Large intestine (tissue), 3 donors: ENCODE results near the gene ZNF550. TPM values are rescaled to one million over a fixed set of nuclear protein-coding genes. Genes with fewer than 3 reads are reported as not detected.

Source experiments
- DNase-seq, 2 donors: peaks; one replicate each; pipeline versions ENCODE4 v3.0.0 to v3.0.0-alpha.2; 2013
- H3K27ac ChIP-seq: one replicate; pipeline ENCODE4 v1.5.1; 2013; ENCODE audit warnings: low read length
- H3K27me3 ChIP-seq: 2 replicates; pipeline ENCODE4 v1.6.1; 2013; ENCODE audit warnings: low read length; ENCODE audit not compliant: control insufficient read depth, insufficient read depth
- H3K36me3 ChIP-seq: 2 replicates; pipeline ENCODE4 v1.6.1; 2013; ENCODE audit warnings: low read length; ENCODE audit not compliant: control insufficient read depth, insufficient read depth
- H3K4me1 ChIP-seq: one replicate; pipeline ENCODE4 v1.6.1; 2013; ENCODE audit warnings: low read length; ENCODE audit not compliant: control insufficient read depth, insufficient read depth
- H3K4me3 ChIP-seq: one replicate; pipeline ENCODE4 v1.5.1; 2013; ENCODE audit warnings: low read length
- H3K9me3 ChIP-seq: one replicate; pipeline ENCODE4 v1.6.1; 2013; ENCODE audit warnings: mild to moderate bottlenecking, low read depth, low read length, moderate library complexity; ENCODE audit not compliant: control insufficient read depth
- WGBS: methylation state at CpG from one replicate; pipeline ENCODE4 v1.1.5; 2013; ENCODE audit warnings: low lambda C conversion rate; ENCODE audit not compliant: insufficient coverage; 5-methylcytosine and 5-hydroxymethylcytosine counted together
- polyA plus RNA-seq: library from polyadenylated mRNA; unstranded; fragments of 120-200 nt; gene quantifications from one replicate; pipeline ENCODE4 v1.2.1, GENCODE V29; 2013

ZNF550 gene
- polyA plus RNA-seq, 1 donor, result 16.2 TPM

DNA sequence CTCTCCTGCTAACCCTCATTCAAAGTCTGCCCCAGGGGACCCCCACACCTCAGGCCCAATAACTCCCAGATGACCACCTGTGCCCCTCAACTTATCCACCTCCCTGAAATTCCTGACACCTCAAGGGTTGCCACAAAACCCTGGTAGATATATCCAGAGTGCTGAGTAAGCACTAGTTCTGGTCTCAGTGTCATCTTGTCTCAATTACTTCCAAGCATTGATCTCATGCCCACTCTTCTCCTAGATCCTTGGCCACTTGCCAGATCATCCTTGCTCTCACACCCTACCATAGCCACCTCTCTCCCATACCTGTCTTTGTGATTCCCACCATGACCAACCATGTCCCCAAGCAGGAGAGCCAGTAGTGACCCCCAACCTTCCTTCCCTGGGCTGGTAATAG lies 17.0 kb upstream of the ZNF550 start:
- H3K9me3 ChIP-seq, result peaks cover 37% of the 10 kb centered on the region
- H3K4me1 ChIP-seq, result peaks cover 6% of the 10 kb centered on the region
- no peak overlapping the region for H3K4me3 ChIP-seq
- peaks cover 53% of the 10 kb centered on the region for H3K36me3 ChIP-seq
- H3K27ac ChIP-seq, result no peak overlapping the region
- DNase-seq, result no peak
- H3K27me3 ChIP-seq, result no peaks in the 10 kb centered on the region

DNA sequence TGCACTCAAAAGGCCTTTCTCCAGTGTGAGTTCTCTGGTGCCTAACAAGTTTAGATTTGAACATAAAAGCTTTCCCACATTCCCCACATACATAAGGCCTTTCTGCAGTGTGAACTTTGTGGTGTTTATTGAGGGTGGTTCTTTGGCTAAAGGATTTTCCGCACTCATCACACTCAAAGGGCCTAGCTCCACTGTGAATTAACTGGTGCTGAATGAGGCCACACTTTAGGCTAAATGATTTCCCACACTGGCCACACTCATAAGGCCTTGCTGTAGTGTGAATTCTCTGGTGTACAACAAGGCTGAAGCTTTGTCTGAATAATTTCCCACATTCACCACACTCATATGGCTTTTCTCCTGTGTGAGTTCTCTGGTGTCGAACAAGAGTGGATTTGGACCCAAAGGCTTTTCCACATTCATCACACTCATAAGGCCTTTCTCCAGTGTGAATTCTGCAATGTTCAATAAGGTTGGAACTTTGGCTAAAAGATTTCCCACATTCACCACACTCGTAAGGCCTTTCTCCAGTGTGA lies 12.8 kb upstream of the ZNF550 start:
- Histone ChIP-seq H3K27ac (no peak overlapping the region), H3K36me3 (peaks cover 54% of the 10 kb centered on the region), H3K9me3 (peaks cover 45% of the 10 kb centered on the region), H3K27me3 (no peaks in the 10 kb centered on the region), H3K4me1 (no peaks in the 10 kb centered on the region), H3K4me3 (no peak overlapping the region)
- no peak for DNase-seq
- WGBS, result no CpG with 5 or more reads among the region's 3 CpGs

DNA sequence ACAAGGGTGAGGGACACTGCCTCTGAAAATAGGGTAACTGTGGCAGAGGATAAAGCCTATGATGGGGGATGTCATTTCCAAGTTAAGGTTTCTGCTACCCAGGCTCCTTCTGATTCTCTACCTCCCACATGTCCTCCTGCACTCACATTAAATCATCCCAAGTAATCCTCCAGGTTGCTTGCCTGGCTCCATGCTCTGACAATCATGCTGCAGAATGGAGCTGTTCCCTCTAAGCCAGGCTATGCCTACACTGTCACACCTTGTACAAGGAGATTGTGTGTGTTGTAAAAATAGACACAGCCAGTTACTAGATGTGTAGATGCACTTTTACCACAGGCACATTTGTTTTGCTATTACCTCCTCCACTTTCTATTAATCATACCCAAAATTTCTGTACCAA lies 11.0 kb upstream of the ZNF550 start:
- H3K9me3 ChIP-seq, result peaks cover 42% of the 10 kb centered on the region
- H3K27ac ChIP-seq, result no peak overlapping the region
- no peak overlapping the region for H3K4me3 ChIP-seq
- peaks cover 41% of the 10 kb centered on the region for H3K36me3 ChIP-seq
- H3K4me1 ChIP-seq, result no peaks in the 10 kb centered on the region
- no peak for DNase-seq
- no peaks in the 10 kb centered on the region for H3K27me3 ChIP-seq

DNA sequence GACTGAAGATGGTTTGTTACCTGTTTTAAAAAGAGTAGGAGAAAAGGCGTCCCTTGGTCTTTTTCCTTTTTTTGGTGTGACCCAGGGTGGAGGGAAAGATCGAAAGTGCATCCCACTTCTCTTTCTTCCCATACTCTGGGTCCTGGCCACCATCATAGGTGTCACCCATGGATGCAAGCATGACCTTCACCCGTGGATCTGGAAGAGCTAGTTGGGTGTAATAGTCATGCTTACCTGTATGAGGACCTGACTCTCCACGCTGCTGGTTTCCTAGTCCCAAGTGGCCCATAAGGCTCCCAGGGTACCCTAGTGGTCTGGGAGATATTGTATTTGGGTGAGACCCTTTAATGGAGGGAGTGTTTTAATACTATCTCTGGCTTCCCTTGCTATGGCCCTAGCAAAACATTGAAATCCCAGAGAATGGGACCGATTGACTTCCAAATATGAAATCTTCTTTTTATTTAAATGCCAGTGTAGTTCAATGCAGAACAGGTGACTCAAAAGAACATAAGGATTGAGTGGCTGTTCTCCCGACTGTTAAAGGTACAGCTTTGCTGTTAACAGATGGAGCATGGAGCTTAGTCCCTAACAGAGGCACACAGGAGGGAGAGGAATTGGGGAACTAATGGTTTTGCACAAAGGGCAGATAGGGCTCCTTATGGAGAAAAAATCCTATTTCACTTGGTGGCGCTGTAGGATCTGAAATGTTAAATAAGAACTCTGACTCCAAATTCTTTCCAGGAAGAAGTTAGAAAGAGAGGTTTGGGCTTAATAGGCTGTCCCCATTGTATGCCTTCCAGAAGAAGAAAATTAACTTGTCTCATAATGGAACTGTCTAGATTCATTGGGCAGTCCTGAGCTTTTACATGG lies 7.0 kb upstream of the ZNF550 start:
- Histone ChIP-seq H3K4me1 (no peaks in the 10 kb centered on the region), H3K27me3 (no peaks in the 10 kb centered on the region), H3K9me3 (peaks cover 24% of the 10 kb centered on the region), H3K36me3 (peaks cover under 1% of the 10 kb centered on the region), H3K27ac (no peak overlapping the region), H3K4me3 (no peak overlapping the region)
- DNase-seq, result no peak
- no CpG with 5 or more reads among the region's 7 CpGs for WGBS

DNA sequence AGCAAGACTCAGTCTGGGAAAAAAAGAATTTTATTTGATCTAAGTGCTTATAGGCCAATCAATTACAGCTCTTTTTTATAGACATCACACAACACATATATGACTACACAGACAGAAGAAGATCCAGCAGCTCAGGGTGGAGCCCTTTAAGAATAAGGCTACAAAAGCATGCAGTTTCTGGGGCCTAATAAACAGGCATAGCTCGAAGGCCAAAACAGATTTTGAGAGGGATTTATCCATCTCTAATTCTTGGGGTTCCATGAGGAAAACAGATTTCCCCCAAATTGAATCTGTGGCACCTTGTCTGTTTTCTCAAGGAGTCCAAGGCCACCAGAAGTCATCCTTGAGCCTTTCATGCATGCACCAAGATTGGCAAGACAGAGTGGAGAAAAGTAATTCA lies 3.9 kb upstream of the ZNF550 start:
- Histone ChIP-seq H3K9me3 (peaks cover 15% of the 10 kb centered on the region), H3K4me1 (peaks cover 3% of the 10 kb centered on the region), H3K36me3 (no peaks in the 10 kb centered on the region), H3K27ac (no peak overlapping the region), H3K27me3 (no peaks in the 10 kb centered on the region), H3K4me3 (no peak overlapping the region)
- no peak for DNase-seq
- WGBS, result no CpG with 5 or more reads among the region's 1 CpG

DNA sequence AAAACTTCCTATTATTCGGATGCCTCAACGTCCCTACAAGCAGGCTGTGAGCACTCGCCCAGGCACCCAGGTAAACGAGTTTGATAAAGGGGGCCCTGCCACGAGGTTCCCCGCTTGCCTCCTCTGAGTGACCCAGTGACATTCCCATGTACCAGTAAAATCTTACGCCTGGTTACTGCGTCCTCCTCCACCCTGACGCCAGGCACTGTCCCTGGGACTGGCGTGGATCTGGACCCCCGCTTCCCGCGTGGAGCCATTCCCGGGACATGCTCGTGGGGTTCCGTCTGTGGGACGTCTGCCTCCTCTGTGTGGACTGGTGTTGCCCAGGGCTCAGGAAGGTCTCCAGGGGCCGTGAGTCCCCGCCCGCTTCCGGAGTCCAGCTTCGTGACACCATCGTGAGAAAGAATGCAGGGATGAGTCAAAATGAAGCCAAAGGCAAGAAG lies 407 bp upstream of the ZNF550 start:
- Histone ChIP-seq H3K27me3 (no peaks in the 10 kb centered on the region), H3K9me3 (peaks cover 11% of the 10 kb centered on the region), H3K4me3 (peak overlapping the region; percentile 86), H3K27ac (peak overlapping the region; percentile 69), H3K36me3 (peaks cover 14% of the 10 kb centered on the region), H3K4me1 (peaks cover 9% of the 10 kb centered on the region)
- no peak for DNase-seq
- WGBS, result 0% methylated on average over 2 of the region's 23 CpGs

DNA sequence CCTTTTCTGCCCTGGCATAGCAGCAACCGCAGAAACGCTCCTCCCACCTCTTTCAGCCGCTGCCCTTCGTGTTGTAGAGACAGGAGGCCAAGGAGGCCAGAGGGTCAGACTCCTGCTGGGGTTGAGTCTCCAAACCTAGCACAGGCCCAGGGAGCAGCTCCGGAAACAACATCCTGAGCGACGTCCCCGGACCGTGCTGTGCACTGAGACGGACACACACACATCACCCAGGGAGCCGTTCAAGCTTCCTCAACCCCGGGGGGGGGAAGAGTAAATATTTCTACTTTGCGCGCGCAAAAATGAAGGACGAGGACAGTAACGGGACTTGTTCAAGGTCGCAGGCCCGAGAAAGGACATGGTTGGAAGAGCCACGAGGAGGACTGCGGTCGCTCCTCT lies 657 bp downstream of the ZNF550 start:
- H3K9me3 ChIP-seq, result peaks cover 19% of the 10 kb centered on the region
- no peaks in the 10 kb centered on the region for H3K27me3 ChIP-seq
- peaks cover 9% of the 10 kb centered on the region for H3K4me1 ChIP-seq
- peak; percentile 8 to 54 for DNase-seq
- peak overlapping the region; percentile 69 for H3K27ac ChIP-seq
- H3K4me3 ChIP-seq, result peak overlapping the region; percentile 86
- no CpG with 5 or more reads among the region's 22 CpGs for WGBS
- peaks cover 25% of the 10 kb centered on the region for H3K36me3 ChIP-seq

DNA sequence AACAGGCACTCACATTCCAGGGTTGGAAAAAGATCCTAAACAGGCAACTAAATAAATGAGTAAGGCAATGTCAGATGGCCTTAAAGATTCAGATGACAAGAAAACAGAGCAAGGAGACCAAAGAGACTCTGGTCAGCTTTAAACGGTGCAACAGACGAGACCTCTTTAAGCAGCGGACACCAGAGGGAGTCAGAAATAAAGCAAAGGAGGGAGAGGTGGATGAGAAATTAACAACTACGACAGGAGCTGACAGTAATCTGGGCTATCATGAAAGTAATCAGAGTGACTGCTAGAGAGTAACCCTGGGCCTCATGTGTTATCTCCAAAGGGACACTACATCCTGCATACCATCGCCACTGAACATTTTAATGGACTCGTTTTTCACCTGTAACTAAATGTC lies 1.1 kb downstream of the ZNF550 start:
- H3K4me3 ChIP-seq, result peak overlapping the region; percentile 86

DNA sequence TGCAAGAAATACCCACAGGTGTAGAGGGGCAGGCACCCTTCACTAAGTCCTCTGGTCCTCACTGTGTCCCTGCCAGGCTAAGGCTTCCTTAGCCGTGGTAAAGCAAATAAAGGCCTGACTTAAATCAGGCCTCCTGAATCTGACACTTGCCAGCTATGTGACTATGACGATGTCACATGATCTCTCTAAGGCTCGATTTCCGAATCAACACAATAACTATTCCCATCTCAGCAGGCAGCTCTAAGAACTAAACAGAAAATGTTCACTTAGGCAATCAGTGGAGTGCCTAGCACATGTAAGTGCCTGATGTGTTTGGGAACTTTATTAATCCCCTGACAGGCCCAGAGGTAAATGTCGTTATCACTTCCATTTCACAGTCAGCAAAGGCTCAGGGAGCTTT lies 2.0 kb downstream of the ZNF550 start:
- no CpG with 5 or more reads among the region's 5 CpGs for WGBS
- no peak for DNase-seq
- peaks cover 30% of the 10 kb centered on the region for H3K9me3 ChIP-seq
- no peaks in the 10 kb centered on the region for H3K27me3 ChIP-seq
- H3K36me3 ChIP-seq, result peaks cover 38% of the 10 kb centered on the region
- H3K4me3 ChIP-seq, result no peak overlapping the region
- H3K27ac ChIP-seq, result no peak overlapping the region
- peaks cover 9% of the 10 kb centered on the region for H3K4me1 ChIP-seq

More for the DNA sequence above, 1.1 kb downstream of the ZNF550 start:
- Histone ChIP-seq H3K4me1 (peaks cover 9% of the 10 kb centered on the region), H3K9me3 (peaks cover 24% of the 10 kb centered on the region), H3K27me3 (no peaks in the 10 kb centered on the region), H3K27ac (peak overlapping the region; percentile 69), H3K36me3 (peaks cover 29% of the 10 kb centered on the region)
- DNase-seq, result no peak
- 10% methylated on average over 3 of the region's 6 CpGs for WGBS

DNA sequence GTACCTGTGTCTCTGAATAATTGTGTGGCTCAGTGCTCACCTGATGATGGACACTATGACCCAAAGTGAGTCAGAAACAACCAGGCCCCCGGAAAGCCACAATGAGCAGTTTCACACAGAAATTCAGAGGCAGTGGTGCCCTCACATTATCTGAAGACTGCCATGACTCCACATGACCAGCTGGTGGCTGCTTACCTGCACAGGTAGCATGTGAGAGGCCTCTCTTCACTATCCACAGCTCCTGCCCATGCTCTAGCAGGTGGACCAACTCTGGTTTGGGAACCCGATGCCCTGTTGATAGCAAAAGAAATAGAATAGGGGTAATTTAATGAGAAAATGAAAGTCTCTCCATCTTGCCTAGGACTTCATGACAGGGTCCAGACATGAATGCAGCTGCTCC lies 7.2 kb downstream of the ZNF550 start:
- peaks cover 82% of the 10 kb centered on the region for H3K36me3 ChIP-seq
- no peaks in the 10 kb centered on the region for H3K27me3 ChIP-seq
- no peak overlapping the region for H3K27ac ChIP-seq
- no CpG with 5 or more reads among the region's 2 CpGs for WGBS
- no peaks in the 10 kb centered on the region for H3K4me1 ChIP-seq
- no peak for DNase-seq
- no peak overlapping the region for H3K4me3 ChIP-seq
- H3K9me3 ChIP-seq, result peaks cover 53% of the 10 kb centered on the region

DNA sequence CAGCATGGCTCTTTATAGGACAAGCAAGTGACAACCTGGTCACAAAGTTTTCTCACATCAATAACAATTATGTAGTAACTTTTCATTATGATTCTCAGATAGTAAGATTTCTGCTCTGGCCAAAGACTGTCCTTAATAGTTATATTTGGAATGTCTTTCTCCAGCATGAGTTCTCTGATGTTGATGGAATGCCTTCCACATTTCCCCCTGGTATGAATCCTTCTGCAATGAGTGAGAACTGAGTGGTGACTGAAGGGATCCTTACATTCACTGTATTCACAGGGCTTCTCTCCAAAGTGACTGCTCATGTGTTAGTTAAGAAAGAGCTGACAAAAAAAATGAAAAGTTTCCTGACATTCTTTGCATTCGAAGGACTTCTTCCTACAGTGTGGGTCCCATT lies 13.2 kb downstream of the ZNF550 start:
- no CpG with 5 or more reads among the region's 1 CpG for WGBS
- H3K4me3 ChIP-seq, result no peak overlapping the region
- H3K27ac ChIP-seq, result no peak overlapping the region
- DNase-seq, result no peak
- H3K9me3 ChIP-seq, result peaks cover 60% of the 10 kb centered on the region
- no peaks in the 10 kb centered on the region for H3K4me1 ChIP-seq
- peaks cover 74% of the 10 kb centered on the region for H3K36me3 ChIP-seq
- no peaks in the 10 kb centered on the region for H3K27me3 ChIP-seq
